ENCODE data around the gene NT5DC2. TPM values are rescaled to one million over a fixed set of nuclear protein-coding genes. Genes with fewer than 3 reads are reported as not detected.

NT5DC2 gene
- total RNA-seq, 1 donor from 2014 or later = 189 TPM

DNA sequence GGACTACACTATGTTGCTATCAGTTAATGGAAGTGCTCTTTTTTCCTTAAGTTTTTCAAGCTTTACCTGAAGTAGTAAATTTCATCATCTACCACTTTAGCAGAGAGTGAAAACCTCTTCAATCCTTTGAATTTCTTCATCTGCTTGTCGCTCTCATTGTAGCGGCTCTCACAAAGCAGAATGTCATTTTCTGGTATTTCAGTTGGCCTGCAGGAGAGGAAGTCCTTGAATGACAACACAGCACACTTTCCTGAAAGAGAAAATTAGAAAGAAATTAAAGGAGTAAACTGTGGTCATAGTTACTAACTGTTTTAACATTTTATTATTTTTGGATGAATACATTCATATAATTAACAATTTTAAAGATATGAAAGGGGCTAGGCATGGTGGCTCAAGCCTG, 30.3 kb upstream of the NT5DC2 start:
- no peak overlapping the region for H3K4me3 Mint-ChIP-seq (ENCODE audit: unreplicated experiment)
- Histone ChIP-seq H4K20me1 (ENCODE audit: insufficient read depth, low read length) (no peaks in the 10 kb centered on the region), H3K9me3 (ENCODE audit: insufficient read depth, low read depth, low read length) (no peaks in the 10 kb centered on the region), H3K36me3 (ENCODE audit: insufficient read depth, low read length) (peaks cover 39% of the 10 kb centered on the region), H3K27me3 (ENCODE audit: insufficient read depth, low read length) (no peaks in the 10 kb centered on the region), H3K79me2 (ENCODE audit: insufficient read depth, low read length) (peaks cover 4% of the 10 kb centered on the region), H3K27ac (ENCODE audit: low read depth, low read length) (no peak overlapping the region), H2AFZ (ENCODE audit: low read depth, low read length) (no peak overlapping the region), H3K4me2 (ENCODE audit: low read length) (no peak overlapping the region), H3K4me1 (ENCODE audit: insufficient read depth, low read length) (no peaks in the 10 kb centered on the region), H3K9ac (ENCODE audit: low read length) (no peak overlapping the region), H3K4me3 (ENCODE audit: insufficient read depth, low read depth, low read length) (no peak overlapping the region)
- DNase-seq (ENCODE audit: low read depth) (no peak), FAIRE-seq (no peak)
- H3K9me3 Mint-ChIP-seq (ENCODE audit: unreplicated experiment) = no peaks in the 10 kb centered on the region
- H3K4me1 Mint-ChIP-seq (ENCODE audit: low read depth, unreplicated experiment) = peaks cover 11% of the 10 kb centered on the region
- H3K27me3 Mint-ChIP-seq (ENCODE audit: low read depth, unreplicated experiment) = no peaks in the 10 kb centered on the region
- H3K36me3 Mint-ChIP-seq (ENCODE audit: low read depth, unreplicated experiment) = peaks cover 11% of the 10 kb centered on the region
- TF ChIP-seq, protein P1, sequence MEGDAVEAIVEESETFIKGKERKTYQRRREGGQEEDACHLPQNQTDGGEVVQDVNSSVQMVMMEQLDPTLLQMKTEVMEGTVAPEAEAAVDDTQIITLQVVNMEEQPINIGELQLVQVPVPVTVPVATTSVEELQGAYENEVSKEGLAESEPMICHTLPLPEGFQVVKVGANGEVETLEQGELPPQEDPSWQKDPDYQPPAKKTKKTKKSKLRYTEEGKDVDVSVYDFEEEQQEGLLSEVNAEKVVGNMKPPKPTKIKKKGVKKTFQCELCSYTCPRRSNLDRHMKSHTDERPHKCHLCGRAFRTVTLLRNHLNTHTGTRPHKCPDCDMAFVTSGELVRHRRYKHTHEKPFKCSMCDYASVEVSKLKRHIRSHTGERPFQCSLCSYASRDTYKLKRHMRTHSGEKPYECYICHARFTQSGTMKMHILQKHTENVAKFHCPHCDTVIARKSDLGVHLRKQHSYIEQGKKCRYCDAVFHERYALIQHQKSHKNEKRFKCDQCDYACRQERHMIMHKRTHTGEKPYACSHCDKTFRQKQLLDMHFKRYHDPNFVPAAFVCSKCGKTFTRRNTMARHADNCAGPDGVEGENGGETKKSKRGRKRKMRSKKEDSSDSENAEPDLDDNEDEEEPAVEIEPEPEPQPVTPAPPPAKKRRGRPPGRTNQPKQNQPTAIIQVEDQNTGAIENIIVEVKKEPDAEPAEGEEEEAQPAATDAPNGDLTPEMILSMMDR (IDR thresholded peaks at IDR 0.05; ENCODE audit: insufficient read depth, low read depth, low read length) = no peak
- no peak for TF ChIP-seq EZH2 (IDR thresholded peaks at IDR 0.05; ENCODE audit: insufficient read depth, low read length)
- no peak overlapping the region for H3K27ac Mint-ChIP-seq (ENCODE audit: unreplicated experiment)

DNA sequence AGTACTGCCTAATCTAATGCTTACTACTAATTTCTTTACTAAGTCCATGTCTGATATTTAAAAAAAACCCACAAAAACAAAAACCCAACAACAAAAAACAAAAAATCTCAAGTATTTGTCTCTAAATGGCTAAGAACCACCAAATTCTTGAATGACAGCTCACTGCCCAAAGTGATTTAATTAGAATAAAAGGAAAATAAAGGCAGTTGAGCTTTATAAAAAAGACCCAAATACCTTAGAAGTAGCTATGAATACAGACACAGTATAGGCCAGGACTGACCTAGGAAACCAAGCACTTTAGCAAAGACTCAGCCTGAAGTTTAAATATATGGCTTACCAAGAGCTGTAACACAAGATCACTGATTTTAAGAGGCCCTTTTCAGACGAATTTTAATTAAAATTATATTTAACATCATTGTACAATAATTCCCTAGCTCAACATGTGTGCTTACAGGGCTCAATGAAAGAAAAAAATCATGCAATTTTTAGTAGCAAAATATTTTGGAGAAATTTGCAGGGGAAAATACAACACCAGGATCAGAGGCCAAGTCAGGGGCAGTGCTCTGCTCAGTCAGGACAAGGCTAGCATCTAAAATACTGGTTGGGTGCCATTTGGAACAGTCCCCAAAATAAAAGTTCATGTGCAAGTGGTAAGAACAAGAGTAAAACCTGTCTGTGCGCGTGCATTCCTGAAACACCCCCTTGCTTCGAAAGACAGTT, 27.5 kb upstream of the NT5DC2 start:
- Histone ChIP-seq H3K27ac (ENCODE audit: low read depth, low read length) (no peak overlapping the region), H3K79me2 (ENCODE audit: insufficient read depth, low read length) (peaks cover 4% of the 10 kb centered on the region), H3K36me3 (ENCODE audit: insufficient read depth, low read length) (peaks cover 50% of the 10 kb centered on the region), H3K27me3 (ENCODE audit: insufficient read depth, low read length) (no peaks in the 10 kb centered on the region), H3K4me2 (ENCODE audit: low read length) (no peak overlapping the region), H3K9me3 (ENCODE audit: insufficient read depth, low read depth, low read length) (no peaks in the 10 kb centered on the region), H3K4me1 (ENCODE audit: insufficient read depth, low read length) (no peaks in the 10 kb centered on the region), H4K20me1 (ENCODE audit: insufficient read depth, low read length) (peaks cover 9% of the 10 kb centered on the region), H2AFZ (ENCODE audit: low read depth, low read length) (no peak overlapping the region), H3K9ac (ENCODE audit: low read length) (no peak overlapping the region), H3K4me3 (ENCODE audit: insufficient read depth, low read depth, low read length) (no peak overlapping the region)
- Mint-ChIP-seq H3K27ac (ENCODE audit: unreplicated experiment) (no peak overlapping the region), H3K36me3 (ENCODE audit: low read depth, unreplicated experiment) (peaks cover 17% of the 10 kb centered on the region), H3K4me3 (ENCODE audit: unreplicated experiment) (peak overlapping the region; percentile 37), H3K27me3 (ENCODE audit: low read depth, unreplicated experiment) (no peaks in the 10 kb centered on the region), H3K9me3 (ENCODE audit: unreplicated experiment) (no peaks in the 10 kb centered on the region), H3K4me1 (ENCODE audit: low read depth, unreplicated experiment) (peaks cover 11% of the 10 kb centered on the region)
- no peak for FAIRE-seq
- peak; percentile 41 for DNase-seq (ENCODE audit: low read depth)
- no peak for TF ChIP-seq EZH2 (IDR thresholded peaks at IDR 0.05; ENCODE audit: insufficient read depth, low read length)
- TF ChIP-seq, protein P1 (IDR thresholded peaks at IDR 0.05; ENCODE audit: insufficient read depth, low read depth, low read length) = no peak

DNA sequence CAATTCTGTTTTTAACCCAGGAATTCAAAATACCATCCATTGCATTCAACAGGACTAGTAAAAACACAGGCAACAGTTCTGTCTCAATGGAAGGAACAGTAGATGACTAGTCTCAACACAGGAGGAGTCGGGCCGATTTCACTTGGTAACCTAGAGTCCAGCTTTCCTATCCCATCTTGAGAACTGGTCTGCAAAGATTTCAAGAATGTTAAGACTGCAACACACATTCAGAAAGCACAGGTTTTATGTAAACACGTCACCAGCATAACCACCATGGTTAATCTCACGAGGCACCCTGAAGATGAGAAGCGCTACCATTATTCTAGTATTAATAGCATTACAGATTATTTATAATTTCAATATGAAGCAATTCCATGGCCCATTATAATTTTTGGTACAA, 24.8 kb upstream of the NT5DC2 start:
- no peak overlapping the region for H3K27ac Mint-ChIP-seq (ENCODE audit: unreplicated experiment)
- no peaks in the 10 kb centered on the region for H3K9me3 Mint-ChIP-seq (ENCODE audit: unreplicated experiment)
- Histone ChIP-seq H3K4me2 (ENCODE audit: low read length) (no peak overlapping the region), H3K4me1 (ENCODE audit: insufficient read depth, low read length) (no peaks in the 10 kb centered on the region), H3K79me2 (ENCODE audit: insufficient read depth, low read length) (peaks cover 10% of the 10 kb centered on the region), H2AFZ (ENCODE audit: low read depth, low read length) (no peak overlapping the region), H3K27ac (ENCODE audit: low read depth, low read length) (no peak overlapping the region), H3K9me3 (ENCODE audit: insufficient read depth, low read depth, low read length) (no peaks in the 10 kb centered on the region), H3K9ac (ENCODE audit: low read length) (no peak overlapping the region), H3K36me3 (ENCODE audit: insufficient read depth, low read length) (peaks cover 44% of the 10 kb centered on the region), H3K4me3 (ENCODE audit: insufficient read depth, low read depth, low read length) (no peak overlapping the region), H4K20me1 (ENCODE audit: insufficient read depth, low read length) (peaks cover 26% of the 10 kb centered on the region), H3K27me3 (ENCODE audit: insufficient read depth, low read length) (no peaks in the 10 kb centered on the region)
- no peak for FAIRE-seq
- TF ChIP-seq, protein P1 (IDR thresholded peaks at IDR 0.05; ENCODE audit: insufficient read depth, low read depth, low read length) = no peak
- no peak for TF ChIP-seq EZH2 (IDR thresholded peaks at IDR 0.05; ENCODE audit: insufficient read depth, low read length)
- peaks cover 23% of the 10 kb centered on the region for H3K36me3 Mint-ChIP-seq (ENCODE audit: low read depth, unreplicated experiment)
- peaks cover 11% of the 10 kb centered on the region for H3K4me1 Mint-ChIP-seq (ENCODE audit: low read depth, unreplicated experiment)
- no peak overlapping the region for H3K4me3 Mint-ChIP-seq (ENCODE audit: unreplicated experiment)
- H3K27me3 Mint-ChIP-seq (ENCODE audit: low read depth, unreplicated experiment) = no peaks in the 10 kb centered on the region
- DNase-seq (ENCODE audit: low read depth) = no peak

Measured in astrocyte (in vitro differentiated cells and primary cell).